Body of pancreas (tissue), 4 donors: ENCODE measurements around the gene PDE7B.

Source experiments
- CTCF ChIP-seq, 7 experiments: fragments of 450-650 bp in 4 of 7; fragments of 200-600 bp in 3 of 7; sonication (generic) in 3 of 7; IDR thresholded peaks; one replicate each; pipeline ENCODE4 v1.5.1; 2016 to 2019; ENCODE audit warnings: antibody characterized with exemption in 7 of 7
- POLR2A ChIP-seq, 3 donors: fragments of 450-650 bp; IDR thresholded peaks; one replicate each; pipeline ENCODE4 v1.6.1; 2016; ENCODE audit warnings: antibody characterized with exemption in 3 of 3, mild to moderate bottlenecking in 2 of 3

DNA sequence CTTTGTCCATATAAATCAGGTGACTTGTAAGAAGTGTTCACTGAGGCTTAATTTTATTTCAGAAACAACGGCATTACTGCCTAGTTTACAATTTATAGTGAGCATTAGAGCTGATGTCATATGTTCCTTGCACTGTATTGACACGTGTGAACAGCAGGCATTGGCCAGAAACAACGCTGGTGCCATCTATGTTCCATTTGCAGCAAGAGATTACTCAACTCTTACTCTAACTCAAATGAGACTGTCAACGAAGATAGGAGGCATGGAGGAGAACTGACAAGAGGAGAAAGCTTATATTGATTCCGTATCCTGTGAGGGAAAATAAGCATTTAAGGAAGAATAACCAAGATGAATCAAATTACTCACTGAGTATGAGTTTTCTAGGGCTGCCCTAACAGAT is 350.2 kb downstream of the PDE7B start:
- TF ChIP-seq CTCF (IDR thresholded peaks at IDR 0.05), result no peak
- no peak for TF ChIP-seq POLR2A (IDR thresholded peaks at IDR 0.05)
